Endothelial cell of umbilical vein (primary cell): Measurements from ENCODE around the gene PLXNA4. TPM values are rescaled to one million over a fixed set of nuclear protein-coding genes. Genes with fewer than 3 reads are reported as not detected.

Source experiments
- BruUV-seq: library from RNA; stranded (reverse); fragments of 400-500 nt; replicated peaks from 2 replicates; lab custom pipeline; 2021; lab: Mats Ljungman, UMichigan
- CTCF ChIA-PET: fragments of 300-600, 350-600 bp; sonication (Branson Sonifier 250); formaldehyde crosslinking; loops from one replicate; lab custom pipeline; 2021; ENCODE audit warnings: antibody characterized with exemption, inconsistent platforms; lab: Charles Lee
- POLR2A ChIA-PET: fragments of 300-600, 350-600 bp; sonication (Branson Sonifier 250); formaldehyde crosslinking; loops from one replicate; lab custom pipeline; 2021; ENCODE audit warnings: antibody characterized with exemption, inconsistent platforms; lab: Charles Lee
- DNase-seq: peaks from one replicate; pipeline ENCODE4 v3.0.0-alpha.2; 2011; ENCODE audit warnings: low read depth, low spot score
- FAIRE-seq: peaks from 2 replicates; lab custom pipeline; 2011; peaks lifted over from hg19 to GRCh38; lab: Jason Lieb, UNC
- H2AFZ ChIP-seq: 2 replicates; pipeline ENCODE4 v1.6.0; 2012; ENCODE audit warnings: low read depth, low read length, control low read depth, inconsistent platforms
- H3K27ac ChIP-seq: 2 replicates; pipeline ENCODE4 v1.5.1; 2011; ENCODE audit warnings: low read depth, mild to moderate bottlenecking, control low read depth, low read length, moderate library complexity; ENCODE audit not compliant: insufficient read depth
- H3K27me3 ChIP-seq, 2 experiments: 2 replicates each; pipeline versions ENCODE4 v1.6.0 to v1.6.1; 2011; ENCODE audit warnings: low read length in 2 of 2, mixed read lengths in 1 of 2; ENCODE audit not compliant: control insufficient read depth in 2 of 2, insufficient read depth in 2 of 2
- H3K36me3 ChIP-seq, 2 experiments: 2 replicates in 1 of 2; 3 replicates in 1 of 2; pipeline ENCODE4 v1.5.1; 2011; ENCODE audit warnings: low read length in 2 of 2, mild to moderate bottlenecking in 1 of 2, moderate library complexity in 1 of 2; ENCODE audit not compliant: control insufficient read depth in 2 of 2, insufficient read depth in 2 of 2; ENCODE audit errors: extremely low read depth in 1 of 2
- H3K4me1 ChIP-seq: 3 replicates; pipeline ENCODE4 v1.5.1; 2011; ENCODE audit warnings: mild to moderate bottlenecking, low read length; ENCODE audit not compliant: control insufficient read depth, insufficient read depth; ENCODE audit errors: extremely low read depth
- H3K4me2 ChIP-seq: 2 replicates; pipeline ENCODE4 v1.6.1; 2011; ENCODE audit warnings: low read length, control low read depth, mixed read lengths; ENCODE audit not compliant: insufficient read depth
- H3K4me3 ChIP-seq, 3 experiments: fragments of 200-600 bp in 1 of 3; sonication (generic), shearing (Covaris generic) in 1 of 3; replicated peaks in 1 of 3; 2 replicates each; pipeline ENCODE4 v1.5.1; 2011 to 2016; ENCODE audit warnings: control low read depth in 3 of 3, low read length in 3 of 3, mild to moderate bottlenecking in 2 of 3, inconsistent platforms in 1 of 3, low read depth in 1 of 3, moderate library complexity in 1 of 3; ENCODE audit not compliant: insufficient read depth in 1 of 3
- H3K79me2 ChIP-seq: 2 replicates; pipeline ENCODE4 v1.6.0; 2012; ENCODE audit warnings: low read length, inconsistent platforms; ENCODE audit not compliant: control insufficient read depth, insufficient read depth
- H3K9ac ChIP-seq: replicated peaks from 2 replicates; pipeline ENCODE3; 2011; ENCODE audit warnings: low read length, control low read depth; ENCODE audit not compliant: insufficient read depth; ENCODE audit errors: extremely low read depth
- H3K9me1 ChIP-seq: replicated peaks from 3 replicates; pipeline ENCODE4 v1.6.0; 2011; ENCODE audit warnings: mild to moderate bottlenecking, low read length; ENCODE audit not compliant: control insufficient read depth, insufficient read depth; ENCODE audit errors: extremely low read depth
- H3K9me3 ChIP-seq: replicated peaks from 2 replicates; pipeline ENCODE4 v1.5.1; 2012; ENCODE audit warnings: low read length, inconsistent platforms; ENCODE audit not compliant: control insufficient read depth, insufficient read depth
- H4K20me1 ChIP-seq: replicated peaks from 2 replicates; pipeline ENCODE3; 2011; ENCODE audit warnings: mild to moderate bottlenecking, low read length; ENCODE audit not compliant: control insufficient read depth, insufficient read depth; ENCODE audit errors: extremely low read depth
- EZH2 ChIP-seq: IDR thresholded peaks from 2 replicates; pipeline ENCODE4 v1.6.1; 2012; ENCODE audit warnings: borderline replicate concordance, low read depth, mild to moderate bottlenecking, moderate library complexity, low read length, inconsistent platforms; ENCODE audit not compliant: severe bottlenecking
- FOS ChIP-seq: IDR thresholded peaks from 2 replicates; pipeline ENCODE4 v1.6.1; 2011; ENCODE audit warnings: mild to moderate bottlenecking, low read length, moderate library complexity, borderline replicate concordance; ENCODE audit not compliant: insufficient read depth
- GATA2 ChIP-seq: IDR thresholded peaks from 2 replicates; pipeline ENCODE4 v1.7.0; 2011; ENCODE audit warnings: low read depth, mild to moderate bottlenecking, moderate library complexity, mixed read lengths, low read length; ENCODE audit not compliant: insufficient read length, insufficient read depth
- JUN ChIP-seq: IDR thresholded peaks from 2 replicates; pipeline ENCODE4 v1.6.1; 2011; ENCODE audit warnings: borderline replicate concordance, low read depth; ENCODE audit not compliant: insufficient read length, insufficient read depth
- MYC ChIP-seq: IDR thresholded peaks from one replicate; pipeline ENCODE4 v1.6.1; 2011; ENCODE audit warnings: mild to moderate bottlenecking, low read depth, low read length
- POLR2A ChIP-seq: IDR thresholded peaks from 2 replicates; pipeline ENCODE4 v1.6.1; 2012; ENCODE audit warnings: low read depth, mild to moderate bottlenecking, control low read depth, low read length
- POLR2AphosphoS5 ChIP-seq: IDR thresholded peaks from 2 replicates; pipeline ENCODE4 v1.6.1; 2012; ENCODE audit warnings: low read depth, mild to moderate bottlenecking, control low read depth, low read length, moderate library complexity; ENCODE audit not compliant: insufficient read depth
- dilution Hi-C: fragments of 300-500 bp; cut with MboI; formaldehyde crosslinking; loops from one replicate; pipeline ENCODE4 v1.15.0; 2019; ENCODE audit warnings: low sequenced_read_pairs; ENCODE audit not compliant: extremely low pct_ligation_motif_present
- intact Hi-C: fragments of 100-400 bp; cut with micrococcal nuclease; formaldehyde crosslinking; loops from one replicate; pipeline ENCODE4 v1.10.0; 2022
- polyA plus RNA-seq, 4 experiments: library from polyadenylated mRNA; depleted of rRNA in 3 of 4; stranded (reverse) in 3 of 4; unstranded in 1 of 4; fragments of >200 nt; gene quantifications; 2 replicates each; pipeline versions ENCODE4 v1.2.1 to v1.2.3, GENCODE V29; 2011 to 2012; ENCODE audit warnings: missing spikeins in 1 of 4
- total RNA-seq: library from RNA; stranded (reverse); gene quantifications from 2 replicates; pipeline ENCODE4 v1.2.3, GENCODE V29; 2021
- TF ChIP-seq, protein P1 (sequence below): IDR thresholded peaks from 2 replicates; pipeline ENCODE4 v1.6.1; 2011; ENCODE audit not compliant: insufficient read depth, insufficient read length
- TF ChIP-seq, protein P2 (sequence below), 2 donors: IDR thresholded peaks; 1 replicate in 1 of 2; 2 replicates in 1 of 2; pipeline ENCODE4 v1.5.1; 2011; ENCODE audit warnings: low read length in 2 of 2, mild to moderate bottlenecking in 2 of 2, moderate library complexity in 2 of 2, control low read depth in 1 of 2, inconsistent platforms in 1 of 2, low read depth in 1 of 2; ENCODE audit not compliant: insufficient read depth in 1 of 2; ENCODE audit errors: extremely low read depth in 1 of 2

The PLXNA4 gene
- total and polyA plus RNA-seq, 2 donors (not counting 3 experiments of a cell fraction or from before 2014, with no cell fraction given) = 12.1 to 20.4 TPM

DNA sequence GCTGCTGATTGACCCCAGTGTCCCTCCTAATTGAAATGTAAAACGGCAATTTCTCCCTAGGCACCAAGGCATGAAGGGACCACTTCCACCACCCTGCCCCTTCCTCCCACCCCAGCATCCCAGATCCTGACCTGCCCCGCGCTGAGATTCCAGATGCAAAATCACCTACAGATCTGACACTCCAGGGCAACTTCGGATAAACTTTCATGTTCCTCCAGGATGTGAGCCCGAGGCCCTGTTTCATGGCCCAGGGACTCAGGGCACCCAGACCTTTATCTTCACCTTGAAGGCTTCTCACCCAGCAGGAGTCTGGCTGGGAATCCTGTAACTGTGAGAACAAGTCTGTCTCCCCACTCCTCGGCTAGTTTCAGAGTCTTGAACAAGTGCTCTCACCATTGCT lies 361.8 kb downstream of the PLXNA4 start:
- no peak for FAIRE-seq
- H3K4me3 ChIP-seq = no peak overlapping the region
- TF ChIP-seq EZH2 = no peak
- TF ChIP-seq, protein P1, sequence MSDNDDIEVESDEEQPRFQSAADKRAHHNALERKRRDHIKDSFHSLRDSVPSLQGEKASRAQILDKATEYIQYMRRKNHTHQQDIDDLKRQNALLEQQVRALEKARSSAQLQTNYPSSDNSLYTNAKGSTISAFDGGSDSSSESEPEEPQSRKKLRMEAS = no peak
- TF ChIP-seq FOS = no peak
- TF ChIP-seq, protein P2, sequence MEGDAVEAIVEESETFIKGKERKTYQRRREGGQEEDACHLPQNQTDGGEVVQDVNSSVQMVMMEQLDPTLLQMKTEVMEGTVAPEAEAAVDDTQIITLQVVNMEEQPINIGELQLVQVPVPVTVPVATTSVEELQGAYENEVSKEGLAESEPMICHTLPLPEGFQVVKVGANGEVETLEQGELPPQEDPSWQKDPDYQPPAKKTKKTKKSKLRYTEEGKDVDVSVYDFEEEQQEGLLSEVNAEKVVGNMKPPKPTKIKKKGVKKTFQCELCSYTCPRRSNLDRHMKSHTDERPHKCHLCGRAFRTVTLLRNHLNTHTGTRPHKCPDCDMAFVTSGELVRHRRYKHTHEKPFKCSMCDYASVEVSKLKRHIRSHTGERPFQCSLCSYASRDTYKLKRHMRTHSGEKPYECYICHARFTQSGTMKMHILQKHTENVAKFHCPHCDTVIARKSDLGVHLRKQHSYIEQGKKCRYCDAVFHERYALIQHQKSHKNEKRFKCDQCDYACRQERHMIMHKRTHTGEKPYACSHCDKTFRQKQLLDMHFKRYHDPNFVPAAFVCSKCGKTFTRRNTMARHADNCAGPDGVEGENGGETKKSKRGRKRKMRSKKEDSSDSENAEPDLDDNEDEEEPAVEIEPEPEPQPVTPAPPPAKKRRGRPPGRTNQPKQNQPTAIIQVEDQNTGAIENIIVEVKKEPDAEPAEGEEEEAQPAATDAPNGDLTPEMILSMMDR (IDR thresholded peaks at IDR 0.05; ENCODE audit: extremely low read depth in 1 of 2, insufficient read depth in 1 of 2, low read depth in 1 of 2, low read length in 2 of 2) = no peak
- TF ChIP-seq GATA2 = no peak
- no peak for TF ChIP-seq MYC
- no peak for TF ChIP-seq POLR2AphosphoS5
- no peak for TF ChIP-seq JUN
- TF ChIP-seq POLR2A = no peak
- H3K36me3 ChIP-seq = peaks cover 0 to 13% of the 10 kb centered on the region in 2 experiments
- DNase-seq = no peak
- H3K79me2 ChIP-seq = no peaks in the 10 kb centered on the region
- H3K27ac ChIP-seq = no peak overlapping the region
- dilution Hi-C loops = no loop called here
- no TSS peak for BruUV-seq
- no peaks in the 10 kb centered on the region for H3K4me1 ChIP-seq
- no peaks in the 10 kb centered on the region for H4K20me1 ChIP-seq
- ChIA-PET CTCF (no interaction called here), POLR2A (no interaction called here)
- no peaks in the 10 kb centered on the region for H3K27me3 ChIP-seq
- H2AFZ ChIP-seq = no peak overlapping the region
- H3K9me3 ChIP-seq = no peaks in the 10 kb centered on the region
- intact Hi-C loops = no loop called here
- no peaks in the 10 kb centered on the region for H3K9me1 ChIP-seq
- no peak overlapping the region for H3K9ac ChIP-seq
- H3K4me2 ChIP-seq = no peak overlapping the region
